HG03558 (cell line): ENCODE measurements around the gene MUC5B.

Experiments used
- ATAC-seq: cut with Tn5 transposase; IDR thresholded peaks from one replicate; pipeline ENCODE4 v1.9.1; 2021; ENCODE audit warnings: moderate number of reproducible peaks; ENCODE audit not compliant: unreplicated experiment; ENCODE audit errors: extremely low read depth

Gene MUC5B

GRCh38 chr11:1230456-1231395 lies 7.9 kb downstream of the MUC5B start:
- no peak for ATAC-seq

DNA sequence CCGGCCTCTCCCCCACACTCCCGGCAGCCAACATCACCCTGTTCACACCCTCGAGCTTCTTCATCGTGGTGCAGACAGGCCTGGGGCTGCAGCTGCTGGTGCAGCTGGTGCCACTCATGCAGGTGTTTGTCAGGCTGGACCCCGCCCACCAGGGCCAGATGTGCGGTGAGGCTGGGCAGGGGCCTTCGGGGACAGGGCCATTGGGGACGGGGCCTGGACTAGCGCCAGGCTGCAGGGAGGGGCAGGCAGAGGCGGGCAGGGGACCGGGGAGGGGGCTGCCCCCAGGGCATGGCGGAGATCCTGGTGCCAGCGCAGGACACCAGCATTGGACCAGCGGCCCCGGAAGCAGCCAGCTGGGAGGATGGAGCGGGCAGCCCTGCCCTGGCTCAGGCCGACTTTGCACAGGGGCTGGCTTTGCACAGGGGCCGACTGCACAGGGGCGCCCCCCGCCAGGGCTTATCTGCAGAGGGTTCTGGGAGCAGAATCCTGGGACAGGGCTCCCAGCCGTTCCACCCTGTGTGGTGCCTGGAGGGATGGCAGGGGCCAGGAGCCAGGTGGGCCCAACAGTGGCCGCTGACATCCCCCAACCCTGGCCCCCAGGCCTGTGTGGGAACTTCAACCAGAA lies 8.6 kb downstream of the MUC5B start:
- ATAC-seq = no peak

DNA sequence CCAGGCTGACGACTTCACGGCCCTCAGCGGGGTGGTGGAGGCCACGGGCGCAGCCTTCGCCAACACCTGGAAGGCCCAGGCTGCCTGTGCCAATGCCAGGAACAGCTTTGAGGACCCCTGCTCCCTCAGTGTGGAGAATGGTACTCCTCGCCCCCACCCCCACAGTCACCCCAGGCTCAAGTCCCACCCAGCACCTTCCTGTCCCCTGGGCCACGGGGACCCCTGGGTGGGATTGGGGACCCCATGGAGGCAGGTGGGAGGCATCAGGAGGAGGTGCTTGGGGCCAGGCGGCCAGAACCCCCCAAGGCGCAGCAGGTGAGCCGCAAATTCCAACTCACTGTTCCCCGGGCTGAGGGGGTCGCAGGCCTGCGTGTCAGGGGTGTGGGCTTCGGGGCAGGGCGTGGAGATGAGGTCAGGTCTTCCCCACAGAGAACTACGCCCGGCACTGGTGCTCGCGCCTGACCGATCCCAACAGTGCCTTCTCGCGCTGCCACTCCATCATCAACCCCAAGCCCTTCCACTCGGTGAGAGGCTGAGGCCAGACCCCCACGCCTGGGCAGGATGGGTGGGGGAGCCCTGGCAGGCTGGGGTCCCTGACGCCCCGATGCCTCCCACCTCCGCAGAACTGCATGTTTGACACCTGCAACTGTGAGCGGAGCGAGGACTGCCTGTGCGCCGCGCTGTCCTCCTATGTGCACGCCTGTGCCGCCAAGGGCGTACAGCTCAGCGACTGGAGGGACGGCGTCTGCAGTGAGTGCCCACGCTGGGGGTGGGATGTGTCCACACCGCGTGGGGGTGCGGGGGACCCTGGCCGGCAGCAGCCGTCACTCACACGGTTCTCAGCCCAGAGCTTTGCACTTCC lies 9.4 kb downstream of the MUC5B start:
- no peak for ATAC-seq

- ATAC-seq = no peak
Measured at GRCh38 chr11:1232883-1233321, 10.0 kb downstream of the MUC5B start.

DNA sequence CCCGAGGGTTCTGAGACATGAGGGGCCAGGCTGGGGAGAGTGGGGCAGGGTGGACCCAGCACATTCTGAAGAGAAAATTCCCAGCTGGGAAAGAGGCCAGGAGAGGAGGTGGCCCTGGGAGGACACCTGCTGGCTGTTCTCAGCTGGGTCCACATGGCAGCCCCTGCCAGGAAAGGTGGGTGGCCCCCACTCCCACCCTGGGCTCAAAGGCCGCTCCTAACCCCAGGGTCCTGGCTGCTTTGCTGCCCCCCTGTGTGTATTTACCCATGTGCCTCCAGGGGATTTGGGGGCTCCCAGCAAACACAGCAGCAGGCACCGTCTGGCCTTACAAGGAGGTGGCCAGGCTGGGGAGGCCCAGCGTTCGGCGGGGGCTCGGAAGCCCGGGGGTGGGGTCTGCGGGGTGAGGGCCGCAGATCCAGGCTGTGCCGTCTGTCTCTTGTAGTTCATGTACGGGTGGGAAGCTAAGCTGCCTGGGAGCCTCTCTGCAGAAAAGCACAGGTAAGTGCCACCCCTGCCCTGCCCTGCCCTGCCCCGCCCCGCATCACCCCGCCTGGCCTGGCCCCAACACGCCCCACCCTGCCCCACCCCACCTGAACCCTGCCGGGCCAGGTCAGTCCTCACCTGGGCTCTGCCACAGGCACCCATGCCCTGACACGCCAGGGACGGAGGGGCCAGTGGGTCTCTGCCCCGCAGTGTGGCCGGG lies 10.6 kb downstream of the MUC5B start:
- ATAC-seq = no peak

GRCh38 chr11:1234054-1234720 lies 11.3 kb downstream of the MUC5B start:
- no peak for ATAC-seq

DNA sequence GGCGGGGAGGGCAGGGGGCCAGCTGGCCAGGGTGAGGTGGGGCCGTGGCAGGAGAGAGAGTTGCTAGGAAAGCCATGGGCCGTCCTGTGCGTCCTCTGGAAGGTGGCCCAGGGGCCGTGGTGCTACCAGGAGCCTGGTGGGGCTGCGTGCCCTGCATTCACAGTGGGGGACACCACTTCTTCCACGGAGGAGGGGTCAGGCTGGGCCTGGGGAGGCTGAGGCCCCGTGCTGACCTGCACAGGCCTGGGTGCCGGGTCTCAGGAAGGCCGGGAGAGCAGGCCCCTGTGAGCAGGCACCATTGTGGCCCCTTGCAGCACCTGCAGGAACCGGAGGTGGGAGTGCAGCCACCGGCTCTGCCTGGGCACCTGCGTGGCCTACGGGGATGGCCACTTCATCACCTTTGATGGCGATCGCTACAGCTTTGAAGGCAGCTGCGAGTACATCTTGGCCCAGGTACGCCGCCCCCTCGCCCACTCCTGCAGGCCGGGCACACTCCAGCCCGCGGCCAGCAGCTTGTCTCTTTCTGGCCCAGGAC lies 12.0 kb downstream of the MUC5B start:
- ATAC-seq = no peak

DNA sequence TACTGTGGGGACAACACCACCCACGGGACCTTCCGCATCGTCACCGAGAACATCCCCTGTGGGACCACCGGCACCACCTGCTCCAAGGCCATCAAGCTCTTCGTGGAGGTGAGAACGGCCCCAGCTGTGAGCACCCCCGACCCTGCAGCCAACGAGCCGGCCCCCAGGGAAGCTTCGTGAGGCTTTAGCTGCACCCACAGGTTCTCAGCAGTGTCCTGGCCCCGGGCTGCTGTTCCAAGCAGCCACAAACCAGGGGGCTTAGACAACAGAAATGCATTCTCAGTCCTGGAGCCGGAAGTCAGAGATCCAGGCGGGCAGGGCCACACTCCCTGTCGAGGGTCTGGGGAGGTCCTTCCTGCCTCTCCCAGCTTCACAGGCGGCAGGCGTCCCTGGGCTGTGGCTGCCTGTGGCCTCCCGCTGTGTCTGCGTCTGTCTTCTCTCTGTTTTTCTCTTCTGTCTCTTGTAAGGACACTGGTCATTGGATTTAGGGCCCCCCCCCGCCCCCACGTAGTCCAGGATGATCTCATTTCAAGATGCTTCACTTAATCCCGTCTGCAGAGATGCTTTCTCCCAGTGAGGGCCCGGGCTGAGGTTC lies 12.5 kb downstream of the MUC5B start:
- ATAC-seq = no peak

DNA sequence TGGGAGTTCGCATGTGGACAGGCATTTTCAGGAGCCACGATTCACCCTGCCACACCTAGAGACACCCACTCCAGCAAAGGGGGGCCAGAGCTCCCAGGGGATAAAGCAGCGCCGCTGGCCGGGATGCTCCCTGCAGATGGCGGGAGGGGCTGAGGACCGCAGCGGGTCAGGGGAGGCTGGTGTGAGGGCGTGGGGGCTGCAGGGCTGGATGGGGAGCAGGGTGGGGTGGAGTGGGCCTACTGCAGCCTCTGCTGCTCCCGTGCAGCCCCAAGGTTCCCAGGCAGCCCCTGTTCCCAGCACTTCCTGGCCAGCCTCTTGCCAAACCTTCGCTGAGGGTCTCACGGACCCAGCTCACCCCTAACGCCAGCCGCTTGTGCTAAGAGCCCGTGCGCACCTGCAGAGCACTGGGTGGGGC lies 13.0 kb downstream of the MUC5B start:
- ATAC-seq = no peak

DNA sequence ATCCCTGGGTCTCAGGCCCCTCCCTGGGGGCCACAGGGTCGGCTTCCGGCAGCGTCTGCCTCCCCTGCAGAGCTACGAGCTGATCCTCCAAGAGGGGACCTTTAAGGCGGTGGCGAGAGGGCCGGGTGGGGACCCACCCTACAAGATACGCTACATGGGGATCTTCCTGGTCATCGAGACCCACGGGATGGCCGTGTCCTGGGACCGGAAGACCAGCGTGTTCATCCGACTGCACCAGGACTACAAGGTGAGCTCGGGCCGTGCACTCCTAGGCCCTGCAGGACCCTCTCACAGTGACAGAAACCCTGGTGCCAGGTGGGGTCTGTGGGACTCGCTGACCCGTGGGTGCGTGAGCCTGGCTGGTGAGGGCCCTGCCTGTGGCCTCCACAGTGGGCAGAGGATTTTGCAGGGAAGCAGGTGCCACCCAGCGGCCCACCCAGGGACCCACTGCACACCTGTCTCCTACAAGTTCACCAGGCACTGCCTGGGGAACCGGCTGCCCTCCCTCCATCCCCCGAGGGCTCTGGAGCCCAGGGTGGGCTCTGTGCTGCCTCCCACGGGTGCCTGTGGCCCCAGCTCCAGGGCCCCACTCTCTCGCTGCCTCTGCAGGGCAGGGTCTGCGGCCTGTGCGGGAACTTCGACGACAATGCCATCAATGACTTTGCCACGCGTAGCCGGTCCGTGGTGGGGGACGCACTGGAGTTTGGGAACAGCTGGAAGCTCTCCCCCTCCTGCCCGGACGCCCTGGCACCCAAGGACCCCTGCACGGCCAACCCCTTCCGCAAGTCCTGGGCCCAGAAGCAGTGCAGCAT lies 13.7 kb downstream of the MUC5B start:
- ATAC-seq = no peak

DNA sequence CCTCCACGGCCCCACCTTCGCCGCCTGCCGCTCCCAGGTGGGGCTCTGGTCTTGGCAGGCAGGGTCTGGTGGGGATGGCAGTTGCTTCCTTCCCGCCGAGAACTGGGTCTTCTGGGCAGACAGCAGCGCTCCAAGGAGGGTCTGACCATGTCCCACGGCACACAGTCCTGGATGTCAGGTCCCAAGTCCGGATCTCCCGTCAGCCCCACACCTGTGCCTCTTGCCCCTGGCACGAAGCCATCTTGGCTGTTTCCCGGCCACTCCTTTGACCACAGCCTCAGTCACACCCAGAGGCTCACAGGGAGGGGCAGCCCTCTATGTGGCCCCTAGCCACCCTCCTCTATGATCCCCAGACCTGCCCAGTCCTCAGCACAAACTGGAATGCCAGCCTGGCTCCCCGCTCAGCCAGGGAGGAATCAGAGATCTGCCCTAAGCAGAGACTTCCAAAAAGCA lies 14.3 kb downstream of the MUC5B start:
- ATAC-seq = no peak

- ATAC-seq = no peak
Measured at GRCh38 chr11:1237851-1238250, 15.0 kb downstream of the MUC5B start.

- no peak for ATAC-seq
Measured at GRCh38 chr11:1238767-1239595, 16.1 kb downstream of the MUC5B start.

DNA sequence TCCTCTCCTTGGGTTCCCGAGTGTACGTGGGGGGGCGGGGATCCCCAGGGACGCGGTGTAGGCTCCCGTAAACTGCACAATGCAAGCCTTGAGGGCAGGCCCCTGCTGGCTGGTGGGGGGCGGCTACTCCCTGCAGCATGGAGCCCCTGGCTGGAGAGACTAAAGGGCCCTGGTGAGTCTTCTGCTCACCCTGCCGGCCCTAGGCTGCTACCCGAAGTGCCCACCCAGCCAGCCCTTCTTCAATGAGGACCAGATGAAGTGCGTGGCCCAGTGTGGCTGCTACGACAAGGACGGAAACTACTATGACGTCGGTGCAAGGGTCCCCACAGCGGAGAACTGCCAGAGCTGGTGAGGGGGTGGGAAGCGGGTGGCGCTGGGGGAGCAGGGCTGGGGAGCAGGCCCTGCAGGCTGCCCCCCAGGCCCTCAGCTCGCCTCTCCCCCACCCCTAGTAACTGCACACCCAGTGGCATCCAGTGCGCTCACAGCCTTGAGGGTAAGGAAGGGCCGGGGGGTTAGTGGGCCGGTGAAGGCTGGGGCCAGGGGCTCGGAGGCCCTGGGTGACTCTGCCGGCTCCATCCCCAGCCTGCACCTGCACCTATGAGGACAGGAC lies 16.8 kb downstream of the MUC5B start:
- ATAC-seq = no peak

DNA sequence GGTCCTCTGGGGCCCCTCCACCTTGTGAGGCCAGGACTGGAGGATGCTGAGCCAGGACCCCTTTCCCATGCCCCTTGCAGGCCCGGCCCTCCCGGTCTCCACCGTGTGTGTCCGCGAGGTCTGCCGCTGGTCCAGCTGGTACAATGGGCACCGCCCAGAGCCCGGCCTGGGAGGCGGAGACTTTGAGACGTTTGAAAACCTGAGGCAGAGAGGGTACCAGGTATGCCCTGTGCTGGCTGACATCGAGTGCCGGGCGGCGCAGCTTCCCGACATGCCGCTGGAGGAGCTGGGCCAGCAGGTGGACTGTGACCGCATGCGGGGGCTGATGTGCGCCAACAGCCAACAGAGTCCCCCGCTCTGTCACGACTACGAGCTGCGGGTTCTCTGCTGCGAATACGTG lies 17.9 kb downstream of the MUC5B start:
- ATAC-seq = no peak

DNA sequence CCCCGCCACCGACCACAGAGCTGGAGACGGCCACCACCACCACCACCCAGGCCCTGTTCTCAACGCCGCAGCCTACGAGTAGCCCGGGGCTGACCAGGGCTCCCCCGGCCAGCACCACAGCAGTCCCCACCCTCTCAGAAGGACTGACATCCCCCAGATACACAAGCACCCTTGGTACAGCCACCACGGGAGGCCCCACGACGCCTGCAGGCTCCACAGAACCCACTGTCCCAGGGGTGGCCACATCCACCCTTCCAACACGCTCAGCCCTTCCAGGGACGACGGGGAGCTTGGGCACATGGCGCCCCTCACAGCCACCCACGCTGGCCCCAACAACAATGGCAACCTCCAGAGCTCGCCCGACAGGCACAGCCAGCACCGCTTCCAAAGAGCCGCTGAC lies 18.8 kb downstream of the MUC5B start:
- ATAC-seq = no peak

DNA sequence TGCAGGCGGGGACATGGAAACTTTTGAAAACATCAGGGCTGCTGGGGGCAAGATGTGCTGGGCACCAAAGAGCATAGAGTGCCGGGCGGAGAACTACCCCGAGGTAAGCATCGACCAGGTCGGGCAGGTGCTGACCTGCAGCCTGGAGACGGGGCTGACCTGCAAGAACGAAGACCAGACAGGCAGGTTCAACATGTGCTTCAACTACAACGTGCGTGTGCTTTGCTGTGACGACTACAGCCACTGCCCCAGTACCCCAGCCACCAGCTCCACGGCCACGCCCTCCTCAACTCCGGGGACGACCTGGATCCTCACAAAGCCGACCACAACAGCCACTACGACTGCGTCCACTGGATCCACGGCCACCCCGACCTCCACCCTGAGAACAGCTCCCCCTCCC lies 19.4 kb downstream of the MUC5B start:
- no peak for ATAC-seq
